ENCODE results near the gene PIH1D2. TPM values are rescaled to one million over a fixed set of nuclear protein-coding genes. Genes with fewer than 3 reads are reported as not detected.

PIH1D2 gene
- total RNA-seq, 2 donors from 2014 or later: 1.1 to 13.7 TPM

- DNase-seq (ENCODE audit: low spot score): no peak
- Histone ChIP-seq H3K4me1 (replicated peaks) (no peaks in the 10 kb centered on the region), H3K36me3 (no peaks in the 10 kb centered on the region), H3K27me3 (replicated peaks; ENCODE audit: insufficient read depth) (no peaks in the 10 kb centered on the region), H3K27ac (no peak overlapping the region), H3K4me3 (no peak overlapping the region), H3K9me3 (no peaks in the 10 kb centered on the region)
- intact Hi-C loops (cut with DNase I): loop anchor here (5.0 kb wide), 1 partner anchor 57 kb away; no protein-coding TSS in a partner anchor
- TF ChIP-seq, protein P1, sequence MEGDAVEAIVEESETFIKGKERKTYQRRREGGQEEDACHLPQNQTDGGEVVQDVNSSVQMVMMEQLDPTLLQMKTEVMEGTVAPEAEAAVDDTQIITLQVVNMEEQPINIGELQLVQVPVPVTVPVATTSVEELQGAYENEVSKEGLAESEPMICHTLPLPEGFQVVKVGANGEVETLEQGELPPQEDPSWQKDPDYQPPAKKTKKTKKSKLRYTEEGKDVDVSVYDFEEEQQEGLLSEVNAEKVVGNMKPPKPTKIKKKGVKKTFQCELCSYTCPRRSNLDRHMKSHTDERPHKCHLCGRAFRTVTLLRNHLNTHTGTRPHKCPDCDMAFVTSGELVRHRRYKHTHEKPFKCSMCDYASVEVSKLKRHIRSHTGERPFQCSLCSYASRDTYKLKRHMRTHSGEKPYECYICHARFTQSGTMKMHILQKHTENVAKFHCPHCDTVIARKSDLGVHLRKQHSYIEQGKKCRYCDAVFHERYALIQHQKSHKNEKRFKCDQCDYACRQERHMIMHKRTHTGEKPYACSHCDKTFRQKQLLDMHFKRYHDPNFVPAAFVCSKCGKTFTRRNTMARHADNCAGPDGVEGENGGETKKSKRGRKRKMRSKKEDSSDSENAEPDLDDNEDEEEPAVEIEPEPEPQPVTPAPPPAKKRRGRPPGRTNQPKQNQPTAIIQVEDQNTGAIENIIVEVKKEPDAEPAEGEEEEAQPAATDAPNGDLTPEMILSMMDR (IDR thresholded peaks at IDR 0.05): no peak
- no peak for TF ChIP-seq POLR2A (IDR thresholded peaks at IDR 0.05)
- no peak for TF ChIP-seq POLR2AphosphoS5 (IDR thresholded peaks at IDR 0.05)
- 68% methylated on average over 5 of the region's 5 CpGs for WGBS
Observed at GRCh38 chr11:112115386-112115785, 41.6 kb upstream of the PIH1D2 start.

DNA sequence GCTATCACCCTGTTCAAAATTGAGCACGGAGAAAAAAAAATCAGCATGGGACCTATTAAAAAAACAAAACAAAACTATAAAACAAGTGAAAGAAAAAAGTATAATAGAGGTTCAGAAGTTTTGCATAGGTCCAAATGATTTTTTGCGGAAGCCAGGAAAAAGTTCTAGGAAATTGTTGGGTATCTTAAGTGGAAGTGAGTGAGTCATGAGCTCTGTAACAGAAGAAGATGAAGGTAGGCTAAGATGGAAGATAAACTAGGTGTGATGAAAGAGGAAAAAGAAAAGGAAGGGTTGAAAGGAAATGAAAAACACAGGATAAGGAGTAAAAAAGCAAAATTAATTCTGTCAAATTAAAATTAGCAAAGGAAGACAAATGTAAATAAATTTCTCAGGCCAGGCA lies 40.6 kb upstream of the PIH1D2 start:
- intact Hi-C loops (cut with DNase I): loop anchor here (5.0 kb wide), 1 partner anchor 163 kb away; no protein-coding TSS in a partner anchor
- TF ChIP-seq, protein P1 (IDR thresholded peaks at IDR 0.05): no peak
- TF ChIP-seq POLR2AphosphoS5 (IDR thresholded peaks at IDR 0.05) (no peak), POLR2A (IDR thresholded peaks at IDR 0.05) (no peak)
- WGBS: 90% methylated on average over 2 of the region's 2 CpGs

DNA sequence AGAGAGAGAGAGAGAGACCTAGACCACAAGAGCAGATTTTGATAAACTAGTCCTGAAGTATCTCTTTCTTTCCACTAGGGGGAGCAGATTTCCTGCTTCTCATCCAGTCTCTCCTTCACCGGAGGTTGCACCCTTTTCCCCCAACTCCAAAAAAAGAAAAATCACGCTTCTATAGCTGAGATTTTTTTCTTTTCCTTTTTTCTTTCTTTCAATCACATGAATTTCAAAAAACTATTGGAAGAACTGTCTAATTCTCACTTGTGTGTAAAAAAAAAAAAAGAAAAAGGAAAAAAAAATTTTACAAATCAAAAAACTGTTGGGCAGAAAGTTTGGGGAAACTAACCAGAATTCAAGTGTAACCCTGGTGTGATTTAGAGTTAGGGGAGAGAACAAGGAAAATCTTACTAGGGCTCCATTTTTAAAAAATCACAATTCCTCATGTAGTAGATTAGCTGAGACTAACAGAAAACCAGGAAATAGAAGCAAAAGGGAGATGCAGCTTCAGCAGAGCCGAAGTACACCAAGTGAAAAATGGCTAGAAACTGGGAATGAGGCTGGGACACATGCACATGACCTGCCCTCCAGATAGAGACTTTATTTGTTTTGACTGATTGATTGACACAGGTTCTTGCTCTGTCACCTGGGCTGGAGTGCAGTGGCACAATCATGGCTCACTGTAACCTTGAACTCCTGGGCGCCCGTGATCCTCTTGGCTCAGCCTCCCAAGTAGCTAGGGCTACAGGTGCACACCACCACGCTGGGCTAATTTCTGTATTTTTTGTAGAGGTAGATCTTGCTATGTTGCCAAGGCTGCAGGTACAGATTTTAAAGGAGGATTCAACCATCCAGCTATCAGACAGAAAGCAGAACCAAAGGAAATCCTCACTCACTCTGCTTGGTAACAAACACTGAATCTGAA lies 40.0 kb upstream of the PIH1D2 start:
- H3K4me3 ChIP-seq: no peak overlapping the region
- no peak overlapping the region for H3K27ac ChIP-seq
- H3K27me3 ChIP-seq (replicated peaks; ENCODE audit: insufficient read depth): no peaks in the 10 kb centered on the region
- WGBS: 61% methylated on average over 6 of the region's 6 CpGs
- no peaks in the 10 kb centered on the region for H3K4me1 ChIP-seq (replicated peaks)
- no peak for TF ChIP-seq POLR2A (IDR thresholded peaks at IDR 0.05)
- TF ChIP-seq, protein P1 (IDR thresholded peaks at IDR 0.05): peak in 3 of 4 experiments; percentile 51 to 58 (median 58)
- H3K9me3 ChIP-seq: no peaks in the 10 kb centered on the region
- H3K36me3 ChIP-seq: no peaks in the 10 kb centered on the region
- intact Hi-C loops (cut with DNase I): loop anchor here (5.0 kb wide), 1 partner anchor 164 kb away; no protein-coding TSS in a partner anchor
- DNase-seq (ENCODE audit: low spot score): peak; percentile 10

More for the DNA sequence above, 40.6 kb upstream of the PIH1D2 start:
- H3K4me3 ChIP-seq: no peak overlapping the region
- no peak for DNase-seq (ENCODE audit: low spot score)
- no peaks in the 10 kb centered on the region for H3K4me1 ChIP-seq (replicated peaks)
- H3K27me3 ChIP-seq (replicated peaks; ENCODE audit: insufficient read depth): no peaks in the 10 kb centered on the region
- H3K27ac ChIP-seq: no peak overlapping the region
- H3K36me3 ChIP-seq: no peaks in the 10 kb centered on the region
- H3K9me3 ChIP-seq: no peaks in the 10 kb centered on the region

DNA sequence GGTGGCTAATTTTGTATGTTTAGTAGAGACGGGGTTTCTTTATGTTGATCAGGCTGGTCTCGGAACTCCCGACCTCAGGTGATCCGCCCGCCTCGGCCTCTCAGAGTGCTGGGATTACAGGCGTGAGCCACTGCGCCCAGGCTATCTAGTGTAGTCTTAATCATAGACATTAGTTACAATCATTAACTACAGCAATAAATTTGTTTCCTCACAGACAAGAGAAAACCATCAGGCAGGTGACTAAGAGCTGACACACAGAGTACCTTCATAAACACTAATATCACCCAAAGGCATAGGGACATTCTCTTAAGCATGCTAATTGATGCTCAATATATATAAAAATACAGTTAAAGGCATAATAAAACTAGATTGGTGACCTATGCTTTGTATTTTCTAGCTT lies 32.3 kb upstream of the PIH1D2 start:
- intact Hi-C loops (cut with DNase I): no loop called here
- Histone ChIP-seq H3K27ac (no peak overlapping the region), H3K4me3 (no peak overlapping the region), H3K36me3 (no peaks in the 10 kb centered on the region), H3K9me3 (no peaks in the 10 kb centered on the region), H3K27me3 (replicated peaks; ENCODE audit: insufficient read depth) (no peaks in the 10 kb centered on the region), H3K4me1 (replicated peaks) (no peaks in the 10 kb centered on the region)
- no peak for DNase-seq (ENCODE audit: low spot score)
- no peak for TF ChIP-seq POLR2AphosphoS5 (IDR thresholded peaks at IDR 0.05)
- TF ChIP-seq, protein P1 (IDR thresholded peaks at IDR 0.05): no peak
- no peak for TF ChIP-seq POLR2A (IDR thresholded peaks at IDR 0.05)
- WGBS: 94% methylated on average over 8 of the region's 8 CpGs

All from prostate gland (tissue), 2 donors.